Measurements from ENCODE around the gene TST.

TST gene

GRCh38 chr22:36999463-36999862 lies 19.8 kb downstream of the TST start:
- Histone ChIP-seq H4K20me1 (ENCODE audit: insufficient read depth, low read length, poor library complexity, severe bottlenecking) (no peaks in the 10 kb centered on the region), H3K4me2 (ENCODE audit: low read depth, low read length, poor library complexity, severe bottlenecking) (no peak overlapping the region), H3K4me3 (ENCODE audit: low read length, poor library complexity, severe bottlenecking) (no peak overlapping the region), H3K79me2 (ENCODE audit: insufficient read depth, low read length) (no peaks in the 10 kb centered on the region), H3K9ac (ENCODE audit: low read depth, low read length, poor library complexity, severe bottlenecking) (no peak overlapping the region), H3F3A (ENCODE audit: low read depth) (no peaks in the 10 kb centered on the region), H3K4me1 (ENCODE audit: insufficient read depth, low read length, poor library complexity, severe bottlenecking) (no peaks in the 10 kb centered on the region), H2AFZ (ENCODE audit: low read length) (no peak overlapping the region), H3K9me2 (replicated peaks; ENCODE audit: low read depth, low read length) (no peaks in the 10 kb centered on the region), H3K27me3 (ENCODE audit: insufficient read depth, low read length, poor library complexity, severe bottlenecking) (no peaks in the 10 kb centered on the region), H3K9me3 (ENCODE audit: insufficient read depth, low read depth, low read length) (no peaks in the 10 kb centered on the region), H3K36me3 (ENCODE audit: insufficient read depth, low read length) (no peaks in the 10 kb centered on the region)
- TF ChIP-seq CTCF (conservative IDR thresholded peaks at IDR 0.05; ENCODE audit: low read length) (no peak), EZH2phosphoT487 (IDR thresholded peaks at IDR 0.05; ENCODE audit: borderline replicate concordance) (no peak)

GRCh38 chr22:36998620-36999351 lies 20.5 kb downstream of the TST start:
- Histone ChIP-seq H3K27me3 (ENCODE audit: insufficient read depth, low read length, poor library complexity, severe bottlenecking) (no peaks in the 10 kb centered on the region), H3K9ac (ENCODE audit: low read depth, low read length, poor library complexity, severe bottlenecking) (no peak overlapping the region)

GRCh38 chr22:36997746-36998145 lies 21.5 kb downstream of the TST start:
- Histone ChIP-seq H3K9me2 (replicated peaks; ENCODE audit: low read depth, low read length) (no peaks in the 10 kb centered on the region), H3K4me2 (ENCODE audit: low read depth, low read length, poor library complexity, severe bottlenecking) (no peak overlapping the region)

More at GRCh38 chr22:36998620-36999351, 20.5 kb downstream of the TST start:
- H3K36me3 ChIP-seq (ENCODE audit: insufficient read depth, low read length), result no peaks in the 10 kb centered on the region
- H3K4me2 ChIP-seq (ENCODE audit: low read depth, low read length, poor library complexity, severe bottlenecking), result no peak overlapping the region
- TF ChIP-seq EZH2phosphoT487 (IDR thresholded peaks at IDR 0.05; ENCODE audit: borderline replicate concordance), result no peak
- peak; percentile 61 for TF ChIP-seq CTCF (conservative IDR thresholded peaks at IDR 0.05; ENCODE audit: low read length)
- no peak overlapping the region for H3K4me3 ChIP-seq (ENCODE audit: low read length, poor library complexity, severe bottlenecking)
- H3K9me3 ChIP-seq (ENCODE audit: insufficient read depth, low read depth, low read length), result no peaks in the 10 kb centered on the region
- no peaks in the 10 kb centered on the region for H3F3A ChIP-seq (ENCODE audit: low read depth)
- no peaks in the 10 kb centered on the region for H3K79me2 ChIP-seq (ENCODE audit: insufficient read depth, low read length)
- no peaks in the 10 kb centered on the region for H3K9me2 ChIP-seq (replicated peaks; ENCODE audit: low read depth, low read length)
- no peak overlapping the region for H2AFZ ChIP-seq (ENCODE audit: low read length)
- no peaks in the 10 kb centered on the region for H3K4me1 ChIP-seq (ENCODE audit: insufficient read depth, low read length, poor library complexity, severe bottlenecking)
- H4K20me1 ChIP-seq (ENCODE audit: insufficient read depth, low read length, poor library complexity, severe bottlenecking), result no peaks in the 10 kb centered on the region

More at GRCh38 chr22:36997746-36998145, 21.5 kb downstream of the TST start:
- no peak overlapping the region for H3K4me3 ChIP-seq (ENCODE audit: low read length, poor library complexity, severe bottlenecking)
- no peaks in the 10 kb centered on the region for H3K4me1 ChIP-seq (ENCODE audit: insufficient read depth, low read length, poor library complexity, severe bottlenecking)
- H3K36me3 ChIP-seq (ENCODE audit: insufficient read depth, low read length), result no peaks in the 10 kb centered on the region
- TF ChIP-seq CTCF (conservative IDR thresholded peaks at IDR 0.05; ENCODE audit: low read length) (no peak), EZH2phosphoT487 (IDR thresholded peaks at IDR 0.05; ENCODE audit: borderline replicate concordance) (no peak)
- H3F3A ChIP-seq (ENCODE audit: low read depth), result no peaks in the 10 kb centered on the region
- no peak overlapping the region for H3K9ac ChIP-seq (ENCODE audit: low read depth, low read length, poor library complexity, severe bottlenecking)
- no peaks in the 10 kb centered on the region for H3K27me3 ChIP-seq (ENCODE audit: insufficient read depth, low read length, poor library complexity, severe bottlenecking)
- no peak overlapping the region for H2AFZ ChIP-seq (ENCODE audit: low read length)
- no peaks in the 10 kb centered on the region for H4K20me1 ChIP-seq (ENCODE audit: insufficient read depth, low read length, poor library complexity, severe bottlenecking)
- no peaks in the 10 kb centered on the region for H3K79me2 ChIP-seq (ENCODE audit: insufficient read depth, low read length)
- H3K9me3 ChIP-seq (ENCODE audit: insufficient read depth, low read depth, low read length), result no peaks in the 10 kb centered on the region
